ENCODE results near the gene TLCD4. TPM values are rescaled to one million over a fixed set of nuclear protein-coding genes. Genes with fewer than 3 reads are reported as not detected.
A peak's percentile ranks its signal among the peaks of the same experiment; 100 is the strongest.

The TLCD4 gene
- total RNA-seq, 1 experiment from 2014 or later, result 2.0 TPM

DNA sequence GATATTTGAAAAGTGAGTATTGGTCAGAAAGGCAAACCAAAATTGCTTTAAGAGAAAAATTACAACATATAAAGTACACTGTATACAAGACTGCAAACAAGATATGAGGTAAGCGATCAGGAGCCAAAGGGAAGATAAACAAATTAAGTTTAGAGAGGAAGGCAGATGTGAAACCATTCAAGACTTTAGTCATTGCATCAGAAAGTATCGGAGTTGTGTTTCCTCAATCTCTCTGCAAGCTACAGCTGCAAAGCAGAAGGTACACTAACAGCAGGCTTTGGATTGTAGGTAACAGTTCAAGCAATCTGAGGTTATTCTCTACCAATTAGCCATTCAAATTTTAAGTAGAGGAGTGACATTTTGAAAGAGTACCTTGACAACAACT, 21.3 kb upstream of the TLCD4 start:
- no peak for DNase-seq (ENCODE audit: low spot score)
- ATAC-seq, result no peak
- Mint-ChIP-seq H3K36me3 (no peaks in the 10 kb centered on the region), H3K4me3 (no peak overlapping the region), H3K4me1 (no peaks in the 10 kb centered on the region), H3K27ac (no peak overlapping the region), H3K27me3 (ENCODE audit: low read depth) (no peaks in the 10 kb centered on the region), H3K9me3 (peaks cover 11% of the 10 kb centered on the region; the same call in 1 of the 2 replicates)
- CTCF ChIA-PET, result interaction anchor here (2.0 to 2.1 kb wide), 2 partner anchors 12 to 138 kb away, joined by 5 to 6 read pairs; partner anchors contain the start of gene RWDD3
- TF ChIP-seq GABPB1 (CRISPR knock-in tag; IDR thresholded peaks at IDR 0.05), result peak; percentile 92
- TF ChIP-seq, protein P1, sequence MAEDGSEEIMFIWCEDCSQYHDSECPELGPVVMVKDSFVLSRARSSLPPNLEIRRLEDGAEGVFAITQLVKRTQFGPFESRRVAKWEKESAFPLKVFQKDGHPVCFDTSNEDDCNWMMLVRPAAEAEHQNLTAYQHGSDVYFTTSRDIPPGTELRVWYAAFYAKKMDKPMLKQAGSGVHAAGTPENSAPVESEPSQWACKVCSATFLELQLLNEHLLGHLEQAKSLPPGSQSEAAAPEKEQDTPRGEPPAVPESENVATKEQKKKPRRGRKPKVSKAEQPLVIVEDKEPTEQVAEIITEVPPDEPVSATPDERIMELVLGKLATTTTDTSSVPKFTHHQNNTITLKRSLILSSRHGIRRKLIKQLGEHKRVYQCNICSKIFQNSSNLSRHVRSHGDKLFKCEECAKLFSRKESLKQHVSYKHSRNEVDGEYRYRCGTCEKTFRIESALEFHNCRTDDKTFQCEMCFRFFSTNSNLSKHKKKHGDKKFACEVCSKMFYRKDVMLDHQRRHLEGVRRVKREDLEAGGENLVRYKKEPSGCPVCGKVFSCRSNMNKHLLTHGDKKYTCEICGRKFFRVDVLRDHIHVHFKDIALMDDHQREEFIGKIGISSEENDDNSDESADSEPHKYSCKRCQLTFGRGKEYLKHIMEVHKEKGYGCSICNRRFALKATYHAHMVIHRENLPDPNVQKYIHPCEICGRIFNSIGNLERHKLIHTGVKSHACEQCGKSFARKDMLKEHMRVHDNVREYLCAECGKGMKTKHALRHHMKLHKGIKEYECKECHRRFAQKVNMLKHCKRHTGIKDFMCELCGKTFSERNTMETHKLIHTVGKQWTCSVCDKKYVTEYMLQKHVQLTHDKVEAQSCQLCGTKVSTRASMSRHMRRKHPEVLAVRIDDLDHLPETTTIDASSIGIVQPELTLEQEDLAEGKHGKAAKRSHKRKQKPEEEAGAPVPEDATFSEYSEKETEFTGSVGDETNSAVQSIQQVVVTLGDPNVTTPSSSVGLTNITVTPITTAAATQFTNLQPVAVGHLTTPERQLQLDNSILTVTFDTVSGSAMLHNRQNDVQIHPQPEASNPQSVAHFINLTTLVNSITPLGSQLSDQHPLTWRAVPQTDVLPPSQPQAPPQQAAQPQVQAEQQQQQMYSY (CRISPR knock-in tag; IDR thresholded peaks at IDR 0.05), result no peak
- POLR2A ChIA-PET, result no interaction called here

DNA sequence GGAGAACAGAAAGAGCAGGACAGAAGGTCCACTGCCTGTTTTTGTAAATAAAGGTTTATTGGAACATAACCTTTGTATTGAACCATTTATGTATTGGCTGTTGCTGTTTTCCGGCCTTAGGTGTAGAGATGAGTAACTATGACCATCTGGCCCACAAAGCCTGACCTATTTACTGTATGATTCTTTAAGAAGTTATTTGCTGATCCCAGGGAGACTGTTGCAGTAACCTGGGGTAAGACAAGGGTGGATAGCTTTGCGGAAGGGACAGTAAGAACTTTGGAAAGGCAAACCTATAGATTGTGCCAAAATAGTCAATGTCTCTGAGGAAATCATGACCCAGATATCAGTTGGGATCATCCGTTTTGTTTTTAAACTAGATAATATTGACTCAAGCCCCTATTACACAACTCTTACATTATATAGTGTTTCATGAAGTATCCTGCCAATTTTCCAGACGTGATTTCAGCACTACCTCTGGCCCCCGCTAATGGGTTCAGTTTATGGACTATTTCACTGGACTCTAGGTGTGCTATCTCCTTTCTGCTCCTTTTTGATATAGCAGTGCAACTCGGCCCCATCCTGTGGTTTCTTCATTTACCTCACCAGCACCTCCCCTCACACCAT, 20.8 kb upstream of the TLCD4 start:
- ATAC-seq (no peak), DNase-seq (ENCODE audit: low spot score) (no peak)
- H3K27ac Mint-ChIP-seq, result no peak overlapping the region
- H3K4me3 Mint-ChIP-seq, result no peak overlapping the region
- H3K36me3 Mint-ChIP-seq, result no peaks in the 10 kb centered on the region
- ChIA-PET CTCF (interaction anchor here (2.1 kb wide), 1 partner anchor 138 kb away, joined by 5 read pairs; the partner anchor contains the start of gene RWDD3), POLR2A (no interaction called here)
- H3K4me1 Mint-ChIP-seq, result no peaks in the 10 kb centered on the region
- peaks cover 8% of the 10 kb centered on the region; the same call in 1 of the 2 replicates for H3K9me3 Mint-ChIP-seq
- no peaks in the 10 kb centered on the region for H3K27me3 Mint-ChIP-seq (ENCODE audit: low read depth)
- TF ChIP-seq, protein P2, sequence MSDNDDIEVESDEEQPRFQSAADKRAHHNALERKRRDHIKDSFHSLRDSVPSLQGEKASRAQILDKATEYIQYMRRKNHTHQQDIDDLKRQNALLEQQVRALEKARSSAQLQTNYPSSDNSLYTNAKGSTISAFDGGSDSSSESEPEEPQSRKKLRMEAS (CRISPR knock-in tag; IDR thresholded peaks at IDR 0.05), result no peak
- TF ChIP-seq, protein P3, sequence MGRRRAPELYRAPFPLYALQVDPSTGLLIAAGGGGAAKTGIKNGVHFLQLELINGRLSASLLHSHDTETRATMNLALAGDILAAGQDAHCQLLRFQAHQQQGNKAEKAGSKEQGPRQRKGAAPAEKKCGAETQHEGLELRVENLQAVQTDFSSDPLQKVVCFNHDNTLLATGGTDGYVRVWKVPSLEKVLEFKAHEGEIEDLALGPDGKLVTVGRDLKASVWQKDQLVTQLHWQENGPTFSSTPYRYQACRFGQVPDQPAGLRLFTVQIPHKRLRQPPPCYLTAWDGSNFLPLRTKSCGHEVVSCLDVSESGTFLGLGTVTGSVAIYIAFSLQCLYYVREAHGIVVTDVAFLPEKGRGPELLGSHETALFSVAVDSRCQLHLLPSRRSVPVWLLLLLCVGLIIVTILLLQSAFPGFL (CRISPR knock-in tag; IDR thresholded peaks at IDR 0.05; ENCODE audit: borderline replicate concordance), result no peak
- TF ChIP-seq, protein P4, sequence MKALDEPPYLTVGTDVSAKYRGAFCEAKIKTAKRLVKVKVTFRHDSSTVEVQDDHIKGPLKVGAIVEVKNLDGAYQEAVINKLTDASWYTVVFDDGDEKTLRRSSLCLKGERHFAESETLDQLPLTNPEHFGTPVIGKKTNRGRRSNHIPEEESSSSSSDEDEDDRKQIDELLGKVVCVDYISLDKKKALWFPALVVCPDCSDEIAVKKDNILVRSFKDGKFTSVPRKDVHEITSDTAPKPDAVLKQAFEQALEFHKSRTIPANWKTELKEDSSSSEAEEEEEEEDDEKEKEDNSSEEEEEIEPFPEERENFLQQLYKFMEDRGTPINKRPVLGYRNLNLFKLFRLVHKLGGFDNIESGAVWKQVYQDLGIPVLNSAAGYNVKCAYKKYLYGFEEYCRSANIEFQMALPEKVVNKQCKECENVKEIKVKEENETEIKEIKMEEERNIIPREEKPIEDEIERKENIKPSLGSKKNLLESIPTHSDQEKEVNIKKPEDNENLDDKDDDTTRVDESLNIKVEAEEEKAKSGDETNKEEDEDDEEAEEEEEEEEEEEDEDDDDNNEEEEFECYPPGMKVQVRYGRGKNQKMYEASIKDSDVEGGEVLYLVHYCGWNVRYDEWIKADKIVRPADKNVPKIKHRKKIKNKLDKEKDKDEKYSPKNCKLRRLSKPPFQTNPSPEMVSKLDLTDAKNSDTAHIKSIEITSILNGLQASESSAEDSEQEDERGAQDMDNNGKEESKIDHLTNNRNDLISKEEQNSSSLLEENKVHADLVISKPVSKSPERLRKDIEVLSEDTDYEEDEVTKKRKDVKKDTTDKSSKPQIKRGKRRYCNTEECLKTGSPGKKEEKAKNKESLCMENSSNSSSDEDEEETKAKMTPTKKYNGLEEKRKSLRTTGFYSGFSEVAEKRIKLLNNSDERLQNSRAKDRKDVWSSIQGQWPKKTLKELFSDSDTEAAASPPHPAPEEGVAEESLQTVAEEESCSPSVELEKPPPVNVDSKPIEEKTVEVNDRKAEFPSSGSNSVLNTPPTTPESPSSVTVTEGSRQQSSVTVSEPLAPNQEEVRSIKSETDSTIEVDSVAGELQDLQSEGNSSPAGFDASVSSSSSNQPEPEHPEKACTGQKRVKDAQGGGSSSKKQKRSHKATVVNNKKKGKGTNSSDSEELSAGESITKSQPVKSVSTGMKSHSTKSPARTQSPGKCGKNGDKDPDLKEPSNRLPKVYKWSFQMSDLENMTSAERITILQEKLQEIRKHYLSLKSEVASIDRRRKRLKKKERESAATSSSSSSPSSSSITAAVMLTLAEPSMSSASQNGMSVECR (CRISPR knock-in tag; IDR thresholded peaks at IDR 0.05; ENCODE audit: borderline replicate concordance), result no peak
- TF ChIP-seq ELF4 (CRISPR knock-in tag; IDR thresholded peaks at IDR 0.05; ENCODE audit: low read depth), result no peak
- TF ChIP-seq ESRRA (CRISPR knock-in tag; IDR thresholded peaks at IDR 0.05; ENCODE audit: borderline replicate concordance), result no peak
- no peak for TF ChIP-seq OVOL2 (CRISPR knock-in tag; IDR thresholded peaks at IDR 0.05; ENCODE audit: borderline replicate concordance)
- TF ChIP-seq TP53 (CRISPR knock-in tag; IDR thresholded peaks at IDR 0.05), result no peak
- TF ChIP-seq, protein P5, sequence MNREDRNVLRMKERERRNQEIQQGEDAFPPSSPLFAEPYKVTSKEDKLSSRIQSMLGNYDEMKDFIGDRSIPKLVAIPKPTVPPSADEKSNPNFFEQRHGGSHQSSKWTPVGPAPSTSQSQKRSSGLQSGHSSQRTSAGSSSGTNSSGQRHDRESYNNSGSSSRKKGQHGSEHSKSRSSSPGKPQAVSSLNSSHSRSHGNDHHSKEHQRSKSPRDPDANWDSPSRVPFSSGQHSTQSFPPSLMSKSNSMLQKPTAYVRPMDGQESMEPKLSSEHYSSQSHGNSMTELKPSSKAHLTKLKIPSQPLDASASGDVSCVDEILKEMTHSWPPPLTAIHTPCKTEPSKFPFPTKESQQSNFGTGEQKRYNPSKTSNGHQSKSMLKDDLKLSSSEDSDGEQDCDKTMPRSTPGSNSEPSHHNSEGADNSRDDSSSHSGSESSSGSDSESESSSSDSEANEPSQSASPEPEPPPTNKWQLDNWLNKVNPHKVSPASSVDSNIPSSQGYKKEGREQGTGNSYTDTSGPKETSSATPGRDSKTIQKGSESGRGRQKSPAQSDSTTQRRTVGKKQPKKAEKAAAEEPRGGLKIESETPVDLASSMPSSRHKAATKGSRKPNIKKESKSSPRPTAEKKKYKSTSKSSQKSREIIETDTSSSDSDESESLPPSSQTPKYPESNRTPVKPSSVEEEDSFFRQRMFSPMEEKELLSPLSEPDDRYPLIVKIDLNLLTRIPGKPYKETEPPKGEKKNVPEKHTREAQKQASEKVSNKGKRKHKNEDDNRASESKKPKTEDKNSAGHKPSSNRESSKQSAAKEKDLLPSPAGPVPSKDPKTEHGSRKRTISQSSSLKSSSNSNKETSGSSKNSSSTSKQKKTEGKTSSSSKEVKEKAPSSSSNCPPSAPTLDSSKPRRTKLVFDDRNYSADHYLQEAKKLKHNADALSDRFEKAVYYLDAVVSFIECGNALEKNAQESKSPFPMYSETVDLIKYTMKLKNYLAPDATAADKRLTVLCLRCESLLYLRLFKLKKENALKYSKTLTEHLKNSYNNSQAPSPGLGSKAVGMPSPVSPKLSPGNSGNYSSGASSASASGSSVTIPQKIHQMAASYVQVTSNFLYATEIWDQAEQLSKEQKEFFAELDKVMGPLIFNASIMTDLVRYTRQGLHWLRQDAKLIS (CRISPR knock-in tag; IDR thresholded peaks at IDR 0.05; ENCODE audit: borderline replicate concordance), result no peak
- no peak for TF ChIP-seq KAT7 (CRISPR knock-in tag; IDR thresholded peaks at IDR 0.05; ENCODE audit: borderline replicate concordance)
- no peak for TF ChIP-seq ZNF423 (CRISPR knock-in tag; IDR thresholded peaks at IDR 0.05)
- TF ChIP-seq JUN (CRISPR knock-in tag; IDR thresholded peaks at IDR 0.05), result no peak
- TF ChIP-seq, protein P6, sequence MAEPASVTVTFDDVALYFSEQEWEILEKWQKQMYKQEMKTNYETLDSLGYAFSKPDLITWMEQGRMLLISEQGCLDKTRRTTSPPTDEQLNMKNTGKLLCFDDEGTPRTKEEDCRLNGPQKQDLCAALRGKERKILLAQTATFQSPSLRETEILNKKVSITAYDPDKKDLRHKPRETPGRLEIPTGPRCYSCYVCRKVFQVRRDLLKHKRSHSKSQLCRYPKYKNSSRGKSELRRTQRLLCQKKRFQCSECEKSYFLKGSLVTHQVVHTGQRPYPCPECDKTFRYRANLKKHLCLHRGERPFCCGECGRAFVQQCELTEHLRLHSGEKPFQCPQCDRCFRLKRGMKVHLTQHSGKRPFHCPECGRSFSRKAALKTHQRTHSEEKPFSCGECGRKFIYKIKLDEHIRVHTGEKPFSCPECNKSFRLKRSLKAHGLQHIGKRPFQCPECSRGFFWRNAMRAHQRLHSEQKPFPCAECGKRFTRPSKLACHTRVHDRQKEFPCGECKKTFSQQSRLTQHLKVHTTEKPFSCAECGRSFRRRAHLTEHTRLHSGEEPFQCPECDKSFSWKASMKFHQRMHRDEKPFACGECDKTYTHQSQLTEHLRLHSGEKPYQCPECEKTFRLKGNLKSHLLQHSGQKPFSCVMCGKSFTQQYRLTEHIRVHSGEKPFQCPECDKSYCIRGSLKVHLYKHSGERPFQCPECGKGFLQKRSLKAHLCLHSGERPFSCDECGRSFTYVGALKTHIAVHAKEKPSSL (CRISPR knock-in tag; conservative IDR thresholded peaks at IDR 0.05), result no peak
- TF ChIP-seq ZNF396 (CRISPR knock-in tag; IDR thresholded peaks at IDR 0.05; ENCODE audit: borderline replicate concordance), result no peak
